GM18909 (cell line): ENCODE data around the gene CD99L2.

Experiments used
- ATAC-seq: cut with Tn5 transposase; IDR thresholded peaks from one replicate; pipeline ENCODE4 v1.9.1; 2021; ENCODE audit warnings: mild to moderate bottlenecking; ENCODE audit not compliant: unreplicated experiment, poor library complexity

The CD99L2 gene

GRCh38 chrX:150898343-150899190 lies at the start of gene CD99L2:
Gene CD99L2 (minus strand): TSS chrX:150898668. CDS start chrX:150898588, 80 bp downstream.
- ATAC-seq = peak; percentile 88

- ATAC-seq = no peak
Measured at GRCh38 chrX:150944233-150944632, 45.8 kb upstream of the CD99L2 start.

- ATAC-seq = no peak
Measured at GRCh38 chrX:150942942-150943594, 44.6 kb upstream of the CD99L2 start.

GRCh38 chrX:150941580-150941979 lies 43.1 kb upstream of the CD99L2 start:
- no peak for ATAC-seq

GRCh38 chrX:150940844-150941495 lies 42.5 kb upstream of the CD99L2 start:
- ATAC-seq = no peak

- ATAC-seq = no peak
Measured at GRCh38 chrX:150936556-150936955, 38.1 kb upstream of the CD99L2 start.

GRCh38 chrX:150935467-150935866 lies 37.0 kb upstream of the CD99L2 start:
- no peak for ATAC-seq

- no peak for ATAC-seq
Measured at GRCh38 chrX:150934453-150934852, 36.0 kb upstream of the CD99L2 start.

GRCh38 chrX:150933945-150934350 lies 35.5 kb upstream of the CD99L2 start:
- no peak for ATAC-seq

GRCh38 chrX:150929058-150929457 lies 30.6 kb upstream of the CD99L2 start:
- no peak for ATAC-seq

GRCh38 chrX:150926791-150927190 lies 28.3 kb upstream of the CD99L2 start:
- ATAC-seq = no peak

- no peak for ATAC-seq
Measured at GRCh38 chrX:150926304-150926703, 27.8 kb upstream of the CD99L2 start.

GRCh38 chrX:150919401-150919800 lies 20.9 kb upstream of the CD99L2 start:
- no peak for ATAC-seq

GRCh38 chrX:150913511-150913910 lies 15.0 kb upstream of the CD99L2 start:
- ATAC-seq = no peak

GRCh38 chrX:150907474-150907873 lies 9.0 kb upstream of the CD99L2 start:
- no peak for ATAC-seq

GRCh38 chrX:150906694-150907093 lies 8.2 kb upstream of the CD99L2 start:
- no peak for ATAC-seq

- no peak for ATAC-seq
Measured at GRCh38 chrX:150905293-150905692, 6.8 kb upstream of the CD99L2 start.

- no peak for ATAC-seq
Measured at GRCh38 chrX:150903110-150903508, 4.6 kb upstream of the CD99L2 start.

- ATAC-seq = no peak
Measured at GRCh38 chrX:150902434-150903109, 4.1 kb upstream of the CD99L2 start.

GRCh38 chrX:150899191-150899757 lies 806 bp upstream of the CD99L2 start:
- peak; percentile 38 for ATAC-seq
